ENCODE results near the gene MAMDC4.

DNA sequence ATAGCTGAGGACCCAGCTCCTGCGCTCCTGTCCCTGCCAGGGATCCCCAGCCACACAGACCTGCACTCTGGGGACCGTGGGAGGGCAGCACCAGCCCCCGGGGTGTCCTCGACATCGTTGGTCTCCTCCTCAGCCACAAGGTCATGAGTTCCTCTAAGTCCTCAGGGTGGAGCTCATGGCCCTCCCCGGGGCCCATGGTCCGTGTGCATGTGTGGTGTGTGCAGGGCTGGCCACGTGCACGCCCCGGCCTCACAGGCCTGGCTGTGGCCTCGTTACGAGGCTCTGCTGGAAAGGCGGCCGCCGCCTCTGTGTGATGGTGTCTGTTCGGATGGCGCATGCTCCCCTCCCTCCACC, 26.0 kb upstream of the MAMDC4 start:
- TF ChIP-seq, protein P1, sequence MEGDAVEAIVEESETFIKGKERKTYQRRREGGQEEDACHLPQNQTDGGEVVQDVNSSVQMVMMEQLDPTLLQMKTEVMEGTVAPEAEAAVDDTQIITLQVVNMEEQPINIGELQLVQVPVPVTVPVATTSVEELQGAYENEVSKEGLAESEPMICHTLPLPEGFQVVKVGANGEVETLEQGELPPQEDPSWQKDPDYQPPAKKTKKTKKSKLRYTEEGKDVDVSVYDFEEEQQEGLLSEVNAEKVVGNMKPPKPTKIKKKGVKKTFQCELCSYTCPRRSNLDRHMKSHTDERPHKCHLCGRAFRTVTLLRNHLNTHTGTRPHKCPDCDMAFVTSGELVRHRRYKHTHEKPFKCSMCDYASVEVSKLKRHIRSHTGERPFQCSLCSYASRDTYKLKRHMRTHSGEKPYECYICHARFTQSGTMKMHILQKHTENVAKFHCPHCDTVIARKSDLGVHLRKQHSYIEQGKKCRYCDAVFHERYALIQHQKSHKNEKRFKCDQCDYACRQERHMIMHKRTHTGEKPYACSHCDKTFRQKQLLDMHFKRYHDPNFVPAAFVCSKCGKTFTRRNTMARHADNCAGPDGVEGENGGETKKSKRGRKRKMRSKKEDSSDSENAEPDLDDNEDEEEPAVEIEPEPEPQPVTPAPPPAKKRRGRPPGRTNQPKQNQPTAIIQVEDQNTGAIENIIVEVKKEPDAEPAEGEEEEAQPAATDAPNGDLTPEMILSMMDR (IDR thresholded peaks at IDR 0.05) = no peak
- TF ChIP-seq POLR2A (IDR thresholded peaks at IDR 0.05) (no peak), EP300 (IDR thresholded peaks at IDR 0.05) (no peak), POLR2AphosphoS5 (IDR thresholded peaks at IDR 0.05) (no peak)
